HepG2 (cell line): Measurements from ENCODE around the gene FAM149A. TPM values are rescaled to one million over a fixed set of nuclear protein-coding genes. Genes with fewer than 3 reads are reported as not detected.

Source experiments
- ATAC-seq: fragments of 200-7000 bp; cut with Tn5 transposase; 3 replicates; pipeline ENCODE4 v1.9.1; 2020; ENCODE audit warnings: mild to moderate bottlenecking, moderate library complexity
- BruUV-seq: library from RNA; stranded (reverse); fragments of 400-500 nt; replicated peaks from 2 replicates; lab custom pipeline; 2021; lab: Mats Ljungman, UMichigan
- CTCF ChIA-PET: fragments of 300-600 bp; formaldehyde crosslinking; extraction: SDS; loops from one replicate; lab custom pipeline; 2021; ENCODE audit warnings: low total read pairs, inconsistent platforms, low intra/inter-chr PET ratio; lab: Yijun Ruan, JAX
- POLR2A ChIA-PET: fragments of 350-600 bp; sonication (Branson Sonifier 250); formaldehyde crosslinking; loops from one replicate; lab custom pipeline; 2020; ENCODE audit warnings: antibody characterized with exemption, inconsistent platforms; lab: Yijun Ruan, JAX
- DNase-seq: peaks from one replicate; pipeline ENCODE4 v3.0.0-alpha.2; 2015; ENCODE audit warnings: low spot score
- FAIRE-seq: peaks from 3 replicates; lab custom pipeline; 2011; peaks lifted over from hg19 to GRCh38; lab: Jason Lieb, UNC
- H2AFZ ChIP-seq: one replicate; pipeline ENCODE4 v1.6.1; 2011; ENCODE audit warnings: low read length, inconsistent platforms
- H3K27ac ChIP-seq: fragments of 300-600 bp; 3 replicates; pipeline ENCODE4 v1.8.0; 2011; ENCODE audit warnings: mixed run types, mild to moderate bottlenecking, mixed read lengths, low read length, inconsistent platforms; ENCODE audit not compliant: insufficient read depth; ENCODE audit errors: extremely low read length
- H3K27me3 ChIP-seq, 2 experiments: fragments of 200-600 bp in 1 of 2; 2 replicates in 1 of 2; 3 replicates in 1 of 2; pipeline versions ENCODE4 v1.6.0 to v1.8.0; 2011; ENCODE audit warnings: low read length in 2 of 2, mild to moderate bottlenecking in 2 of 2, moderate library complexity in 2 of 2, inconsistent platforms in 1 of 2; ENCODE audit not compliant: insufficient read depth in 2 of 2, control insufficient read depth in 1 of 2
- H3K36me3 ChIP-seq, 2 experiments: fragments of 200-600 bp in 1 of 2; replicated peaks in 1 of 2; 2 replicates in 1 of 2; 3 replicates in 1 of 2; pipeline versions ENCODE4 v1.5.1 to v1.8.0; 2011; ENCODE audit warnings: low read length in 2 of 2, inconsistent platforms in 1 of 2; ENCODE audit not compliant: insufficient read depth in 2 of 2, control insufficient read depth in 1 of 2
- H3K4me1 ChIP-seq: 2 replicates; pipeline ENCODE4 v1.5.1; 2012; ENCODE audit warnings: low read length, inconsistent platforms; ENCODE audit not compliant: insufficient read depth
- H3K4me2 ChIP-seq: 2 replicates; pipeline ENCODE4 v1.6.0; 2011; ENCODE audit warnings: low read depth, low read length, inconsistent platforms
- H3K4me3 ChIP-seq, 3 experiments: fragments of 200-600 bp in 1 of 3; sonication (generic), shearing (Covaris generic) in 1 of 3; replicated peaks in 1 of 3; 2 replicates each; pipeline ENCODE4 v1.5.1; 2011 to 2016; ENCODE audit warnings: low read length in 3 of 3, inconsistent platforms in 2 of 3, low read depth in 2 of 3, mild to moderate bottlenecking in 2 of 3, control low read depth in 1 of 3, mixed read lengths in 1 of 3; ENCODE audit not compliant: insufficient read depth in 1 of 3
- H3K79me2 ChIP-seq: one replicate; pipeline ENCODE4 v1.6.1; 2011; ENCODE audit warnings: low read length, inconsistent platforms; ENCODE audit not compliant: insufficient read depth
- H3K9ac ChIP-seq: 2 replicates; pipeline ENCODE4 v1.6.0; 2011; ENCODE audit warnings: mild to moderate bottlenecking, low read depth, low read length, inconsistent platforms; ENCODE audit not compliant: insufficient read depth
- H3K9me3 ChIP-seq: 2 replicates; pipeline ENCODE4 v1.5.1; 2012; ENCODE audit warnings: mild to moderate bottlenecking, low read length
- H4K20me1 ChIP-seq: 2 replicates; pipeline ENCODE4 v1.6.0; 2011; ENCODE audit warnings: inconsistent platforms, mild to moderate bottlenecking, low read length, moderate library complexity; ENCODE audit not compliant: insufficient read depth
- ZBTB40 ChIP-seq, 2 experiments: fragments of 450-650 bp in 1 of 2; sonication (generic) in 1 of 2; formaldehyde crosslinking in 1 of 2; IDR thresholded peaks; 2 replicates each; pipeline versions ENCODE4 v1.6.1 to v1.8.0; 2016 to 2022; ENCODE audit warnings: antibody characterized with exemption in 1 of 2, mild to moderate bottlenecking in 1 of 2, missing genetic modification reagents in 1 of 2
- ZC3H4 ChIP-seq: sonication (generic); formaldehyde crosslinking; IDR thresholded peaks from 2 replicates; pipeline ENCODE4 v1.4.0; 2020; ENCODE audit warnings: missing genetic modification reagents, borderline replicate concordance
- WGBS: methylation state at CpG from one replicate; pipeline ENCODE4 v1.1.6; 2017; ENCODE audit warnings: low lambda C conversion rate; 5-methylcytosine and 5-hydroxymethylcytosine counted together
- in situ Hi-C: cut with HindIII; loops from 2 replicates; pipeline ENCODE4 v1.10.0; 2017; ENCODE audit warnings: low pct_unique_long_range_greater_than_20kb; ENCODE audit not compliant: extremely low pct_ligation_motif_present
- intact Hi-C: fragments of 100-400 bp; cut with micrococcal nuclease; formaldehyde crosslinking; loops from one replicate; pipeline ENCODE4 v1.10.0; 2022; ENCODE audit not compliant: unreplicated experiment
- polyA plus RNA-seq, 8 experiments: library from polyadenylated mRNA; depleted of rRNA in 3 of 8; stranded (reverse) in 7 of 8; unstranded in 1 of 8; fragments of >200 nt; fragmentation: Illumina TruSeq in 4 of 8; extraction: Trizol in 4 of 8; gene quantifications; 2 replicates each; pipeline versions ENCODE4 v1.2.1 to v1.2.3, GENCODE V29; 2011 to 2016; ENCODE audit warnings: low read depth in 4 of 8, missing spikeins in 1 of 8, mixed read lengths in 1 of 8; ENCODE audit not compliant: insufficient read depth in 1 of 8
- total RNA-seq, 5 experiments: library from RNA; depleted of rRNA; stranded (reverse); fragments of >200 nt; fragmentation: Illumina TruSeq; extraction: Trizol; gene quantifications; 2 replicates each; pipeline ENCODE4 v1.2.3, GENCODE V29; 2016; ENCODE audit warnings: low read depth in 1 of 5

FAM149A gene
- total and polyA plus RNA-seq, 2 of the 13 experiments (the other 11 are each of a cell fraction or from before 2014, with no cell fraction given): not detected

- DNase-seq (no peak), ATAC-seq (no peak), FAIRE-seq (no peak)
- in situ Hi-C loops: no loop called here
- Histone ChIP-seq H2AFZ (no peak overlapping the region), H3K79me2 (no peaks in the 10 kb centered on the region), H3K27ac (no peak overlapping the region), H3K36me3 (no peaks in the 10 kb centered on the region), H3K4me2 (no peak overlapping the region), H3K9ac (no peak overlapping the region), H3K9me3 (no peaks in the 10 kb centered on the region), H4K20me1 (no peaks in the 10 kb centered on the region), H3K4me1 (no peaks in the 10 kb centered on the region), H3K27me3 (0 out of 5 replicates have a peak, but pooled peaks cover 0 to 3% of the 10 kb centered on the region in 2 experiments), H3K4me3 (no peak overlapping the region)
- intact Hi-C loops: no loop called here
- WGBS: 0% methylated on average over 1 of the region's 1 CpG
- CTCF ChIA-PET: no interaction called here
- POLR2A ChIA-PET: no interaction called here
- TF ChIP-seq ZBTB40 (IDR thresholded peaks at IDR 0.05) (peak; percentile 68), ZBTB40 (CRISPR knock-in tag; IDR thresholded peaks at IDR 0.05) (peak; percentile 98), ZC3H4 (no peak)
- BruUV-seq: no TSS peak
Measured at GRCh38 chr4:186217733-186218293, 113.3 kb downstream of the FAM149A start.
